Prostate gland (tissue), 2 donors: ENCODE measurements around the gene RORC.

Experiments used
- POLR2A ChIP-seq: fragments of 450-650 bp; IDR thresholded peaks from one replicate; pipeline ENCODE4 v1.6.1; 2016; ENCODE audit warnings: antibody characterized with exemption, mild to moderate bottlenecking
- POLR2AphosphoS5 ChIP-seq: sonication (generic); formaldehyde crosslinking; IDR thresholded peaks from one replicate; pipeline ENCODE4 v1.6.1; 2017; ENCODE audit warnings: antibody characterized with exemption
- TF ChIP-seq, protein P1 (sequence below), 4 experiments: fragments of 200-600 bp in 2 of 4; fragments of 450-650 bp in 2 of 4; sonication (generic) in 2 of 4; IDR thresholded peaks; 1 replicate in 3 of 4; 2 replicates in 1 of 4; pipeline ENCODE4 v1.5.1; 2016 to 2019; ENCODE audit warnings: antibody characterized with exemption in 4 of 4, mild to moderate bottlenecking in 2 of 4, moderate library complexity in 2 of 4

DNA sequence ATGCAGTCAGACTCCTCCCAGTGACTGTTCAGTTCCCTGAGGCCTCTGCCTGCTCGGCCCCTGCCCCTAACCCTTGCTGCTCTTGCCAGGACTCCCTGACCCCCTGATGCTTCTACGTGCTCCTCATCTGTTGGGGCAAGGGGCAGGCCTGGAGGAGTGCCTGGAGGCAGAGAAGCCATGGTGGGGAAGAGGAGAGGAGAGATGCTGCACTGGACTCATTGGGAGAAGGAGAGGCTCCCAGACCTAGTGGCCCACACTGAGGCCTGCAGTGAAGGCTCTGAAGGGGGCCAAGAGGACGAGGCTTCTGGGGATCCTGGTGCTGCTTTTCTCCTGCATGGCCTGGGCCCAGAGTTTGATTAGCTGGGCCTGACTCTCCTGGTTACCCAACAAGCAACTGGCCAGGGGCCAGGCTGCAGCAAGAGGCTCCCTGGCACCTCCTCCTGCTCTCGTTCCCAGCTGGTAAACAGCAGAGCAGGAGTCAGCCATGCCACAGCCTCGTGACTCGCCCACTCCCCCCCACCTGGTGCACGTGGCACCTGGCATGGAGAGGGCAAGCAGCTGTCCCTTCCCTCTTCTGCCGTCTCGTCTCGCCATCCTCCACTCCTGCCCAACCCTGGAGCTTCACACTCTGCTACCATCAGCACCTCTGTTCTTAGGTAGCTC is 847 bp upstream of the RORC start:
- TF ChIP-seq, protein P1, sequence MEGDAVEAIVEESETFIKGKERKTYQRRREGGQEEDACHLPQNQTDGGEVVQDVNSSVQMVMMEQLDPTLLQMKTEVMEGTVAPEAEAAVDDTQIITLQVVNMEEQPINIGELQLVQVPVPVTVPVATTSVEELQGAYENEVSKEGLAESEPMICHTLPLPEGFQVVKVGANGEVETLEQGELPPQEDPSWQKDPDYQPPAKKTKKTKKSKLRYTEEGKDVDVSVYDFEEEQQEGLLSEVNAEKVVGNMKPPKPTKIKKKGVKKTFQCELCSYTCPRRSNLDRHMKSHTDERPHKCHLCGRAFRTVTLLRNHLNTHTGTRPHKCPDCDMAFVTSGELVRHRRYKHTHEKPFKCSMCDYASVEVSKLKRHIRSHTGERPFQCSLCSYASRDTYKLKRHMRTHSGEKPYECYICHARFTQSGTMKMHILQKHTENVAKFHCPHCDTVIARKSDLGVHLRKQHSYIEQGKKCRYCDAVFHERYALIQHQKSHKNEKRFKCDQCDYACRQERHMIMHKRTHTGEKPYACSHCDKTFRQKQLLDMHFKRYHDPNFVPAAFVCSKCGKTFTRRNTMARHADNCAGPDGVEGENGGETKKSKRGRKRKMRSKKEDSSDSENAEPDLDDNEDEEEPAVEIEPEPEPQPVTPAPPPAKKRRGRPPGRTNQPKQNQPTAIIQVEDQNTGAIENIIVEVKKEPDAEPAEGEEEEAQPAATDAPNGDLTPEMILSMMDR (IDR thresholded peaks at IDR 0.05) = no peak
- TF ChIP-seq POLR2A = no peak
- peak; percentile 98 for TF ChIP-seq POLR2AphosphoS5
